CD4-positive, alpha-beta T cell (primary cell): Measurements from ENCODE around the gene UBTD1. TPM values are rescaled to one million over a fixed set of nuclear protein-coding genes. Genes with fewer than 3 reads are reported as not detected.

Experiments
- ATAC-seq: fragments of 200-7000 bp; cut with Tn5 transposase; one replicate; pipeline ENCODE4 v1.10.0; 2022; ENCODE audit warnings: mild to moderate bottlenecking; ENCODE audit not compliant: poor library complexity
- CTCF ChIA-PET: fragments of 350-600 bp; sonication (Branson Sonifier 250); formaldehyde crosslinking; loops from one replicate; lab custom pipeline; 2021; ENCODE audit warnings: antibody characterized with exemption, inconsistent platforms; lab: Charles Lee
- POLR2A ChIA-PET: fragments of 350-600 bp; sonication (Branson Sonifier 250); formaldehyde crosslinking; loops from one replicate; lab custom pipeline; 2021; ENCODE audit warnings: antibody characterized with exemption, inconsistent platforms; lab: Charles Lee
- DNase-seq, 14 experiments: peaks; one replicate each; pipeline ENCODE4 v3.0.0-alpha.2; 2013 to 2020; ENCODE audit warnings: mixed read lengths in 2 of 14
- H3K27ac ChIP-seq, 2 donors: one replicate each; pipeline versions ENCODE4 v1.5.1 to v1.7.0; 2013; ENCODE audit warnings: low read length in 2 of 2, low read depth in 1 of 2, mild to moderate bottlenecking in 1 of 2
- H3K27me3 ChIP-seq, 2 experiments: 1 replicate in 1 of 2; 2 replicates in 1 of 2; pipeline versions ENCODE4 v1.6.1 to v1.7.0; 2013; ENCODE audit warnings: low read length in 2 of 2, control low read depth in 1 of 2, mild to moderate bottlenecking in 1 of 2, moderate library complexity in 1 of 2; ENCODE audit not compliant: insufficient read depth in 2 of 2, control insufficient read depth in 1 of 2
- H3K36me3 ChIP-seq: one replicate; pipeline ENCODE4 v1.6.1; 2013; ENCODE audit warnings: low read length, control low read depth; ENCODE audit not compliant: insufficient read depth
- H3K4me1 ChIP-seq: one replicate; pipeline ENCODE4 v1.6.1; 2013; ENCODE audit warnings: low read length, control low read depth; ENCODE audit not compliant: insufficient read depth
- H3K4me3 ChIP-seq: one replicate; pipeline ENCODE4 v1.5.1; 2013; ENCODE audit warnings: mild to moderate bottlenecking, low read length, moderate library complexity
- H3K9me3 ChIP-seq, 2 experiments: 1 replicate in 1 of 2; 2 replicates in 1 of 2; pipeline versions ENCODE4 v1.6.1 to v1.7.0; 2013; ENCODE audit warnings: low read length in 2 of 2, mild to moderate bottlenecking in 2 of 2, control low read depth in 1 of 2, moderate library complexity in 1 of 2; ENCODE audit not compliant: control insufficient read depth in 1 of 2, insufficient read depth in 1 of 2
- H3K27ac Mint-ChIP-seq: one replicate; pipeline ENCODE4 v1.8.0; 2020; ENCODE audit warnings: mixed read lengths
- H3K27me3 Mint-ChIP-seq: one replicate; pipeline ENCODE4 v1.8.0; 2021; ENCODE audit warnings: mixed read lengths
- H3K36me3 Mint-ChIP-seq: one replicate; pipeline ENCODE4 v1.8.0; 2021; ENCODE audit warnings: low read depth, mixed read lengths
- H3K4me1 Mint-ChIP-seq: one replicate; pipeline ENCODE4 v1.8.0; 2021; ENCODE audit warnings: low read depth, mixed read lengths
- H3K4me3 Mint-ChIP-seq: one replicate; pipeline ENCODE4 v1.8.0; 2020; ENCODE audit warnings: mild to moderate bottlenecking, mixed read lengths
- H3K9me3 Mint-ChIP-seq: one replicate; pipeline ENCODE4 v1.8.0; 2020; ENCODE audit warnings: mixed read lengths
- intact Hi-C, 2 experiments: fragments of 100-400 bp; cut with DNase I in 1 of 2; cut with micrococcal nuclease in 1 of 2; formaldehyde crosslinking; loops; one replicate each; pipeline versions ENCODE4 v1.15.1 to v1.9.0; 2023 to 2025; cut with DNase I, micrococcal nuclease
- total RNA-seq, 174 experiments: library from RNA in 2 of 174; stranded (reverse) in 2 of 174; gene quantifications; one replicate each; pipeline ENCODE4 v1.2.3 and lab custom pipeline; 2021 to 2026
- TF ChIP-seq, protein P1 (sequence below): fragments of 200-600 bp; IDR thresholded peaks from one replicate; pipeline ENCODE4 v1.8.0; 2022; ENCODE audit warnings: antibody characterized with exemption, mild to moderate bottlenecking

UBTD1 gene
- total RNA-seq, 2 experiments from 2014 or later, result 0.56 to 0.80 TPM

GRCh38 chr10:97546456-97547270 lies 47.9 kb downstream of the UBTD1 start:
- CTCF ChIA-PET, result no interaction called here
- TF ChIP-seq, protein P1, sequence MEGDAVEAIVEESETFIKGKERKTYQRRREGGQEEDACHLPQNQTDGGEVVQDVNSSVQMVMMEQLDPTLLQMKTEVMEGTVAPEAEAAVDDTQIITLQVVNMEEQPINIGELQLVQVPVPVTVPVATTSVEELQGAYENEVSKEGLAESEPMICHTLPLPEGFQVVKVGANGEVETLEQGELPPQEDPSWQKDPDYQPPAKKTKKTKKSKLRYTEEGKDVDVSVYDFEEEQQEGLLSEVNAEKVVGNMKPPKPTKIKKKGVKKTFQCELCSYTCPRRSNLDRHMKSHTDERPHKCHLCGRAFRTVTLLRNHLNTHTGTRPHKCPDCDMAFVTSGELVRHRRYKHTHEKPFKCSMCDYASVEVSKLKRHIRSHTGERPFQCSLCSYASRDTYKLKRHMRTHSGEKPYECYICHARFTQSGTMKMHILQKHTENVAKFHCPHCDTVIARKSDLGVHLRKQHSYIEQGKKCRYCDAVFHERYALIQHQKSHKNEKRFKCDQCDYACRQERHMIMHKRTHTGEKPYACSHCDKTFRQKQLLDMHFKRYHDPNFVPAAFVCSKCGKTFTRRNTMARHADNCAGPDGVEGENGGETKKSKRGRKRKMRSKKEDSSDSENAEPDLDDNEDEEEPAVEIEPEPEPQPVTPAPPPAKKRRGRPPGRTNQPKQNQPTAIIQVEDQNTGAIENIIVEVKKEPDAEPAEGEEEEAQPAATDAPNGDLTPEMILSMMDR, result no peak
- no peaks in the 10 kb centered on the region for H3K9me3 Mint-ChIP-seq
- no peaks in the 10 kb centered on the region for H3K4me1 Mint-ChIP-seq
- H3K4me3 Mint-ChIP-seq, result no peak overlapping the region
- H3K36me3 Mint-ChIP-seq, result no peaks in the 10 kb centered on the region
- ATAC-seq, result no peak
- H3K27ac ChIP-seq, result no peak overlapping the region
- H3K27me3 Mint-ChIP-seq, result no peaks in the 10 kb centered on the region
- POLR2A ChIA-PET, result interaction anchor here (0.6 kb wide), 1 partner anchor 300 kb away, joined by 3 read pairs; no protein-coding TSS in a partner anchor
- no peaks in the 10 kb centered on the region for H3K36me3 ChIP-seq
- no peak overlapping the region for H3K27ac Mint-ChIP-seq
- intact Hi-C loops, result no loop called here
- no peak overlapping the region for H3K4me3 ChIP-seq
- H3K4me1 ChIP-seq, result peaks cover 10% of the 10 kb centered on the region
- no peak for DNase-seq
- no peaks in the 10 kb centered on the region for H3K27me3 ChIP-seq
- no peaks in the 10 kb centered on the region for H3K9me3 ChIP-seq

GRCh38 chr10:97547271-97547600 lies 48.5 kb downstream of the UBTD1 start:
- no peaks in the 10 kb centered on the region for H3K9me3 ChIP-seq
- Mint-ChIP-seq H3K27me3 (no peaks in the 10 kb centered on the region), H3K36me3 (no peaks in the 10 kb centered on the region), H3K4me1 (no peaks in the 10 kb centered on the region), H3K27ac (no peak overlapping the region), H3K9me3 (no peaks in the 10 kb centered on the region), H3K4me3 (no peak overlapping the region)
- ATAC-seq (no peak), DNase-seq (no peak)
- CTCF ChIA-PET, result no interaction called here
- POLR2A ChIA-PET, result no interaction called here
- H3K4me1 ChIP-seq, result peaks cover 7% of the 10 kb centered on the region
- intact Hi-C loops, result no loop called here
- no peak overlapping the region for H3K27ac ChIP-seq
- no peaks in the 10 kb centered on the region for H3K36me3 ChIP-seq
- no peak overlapping the region for H3K4me3 ChIP-seq
- TF ChIP-seq, protein P1, result no peak
- no peaks in the 10 kb centered on the region for H3K27me3 ChIP-seq

GRCh38 chr10:97547962-97548361 lies 49.2 kb downstream of the UBTD1 start:
- DNase-seq (no peak), ATAC-seq (no peak)
- no peak overlapping the region for H3K27ac Mint-ChIP-seq
- H3K9me3 ChIP-seq, result no peaks in the 10 kb centered on the region
- no peak overlapping the region for H3K27ac ChIP-seq
- H3K4me3 ChIP-seq, result no peak overlapping the region
- intact Hi-C loops, result no loop called here
- ChIA-PET POLR2A (no interaction called here), CTCF (interaction anchor here (0.6 kb wide), 1 partner anchor 50 kb away, joined by 3 read pairs; no protein-coding TSS in a partner anchor)
- H3K9me3 Mint-ChIP-seq, result no peaks in the 10 kb centered on the region
- peaks cover 2% of the 10 kb centered on the region for H3K4me1 ChIP-seq
- H3K36me3 ChIP-seq, result no peaks in the 10 kb centered on the region
- TF ChIP-seq, protein P1, result no peak
- no peaks in the 10 kb centered on the region for H3K27me3 Mint-ChIP-seq
- no peak overlapping the region for H3K4me3 Mint-ChIP-seq
- H3K4me1 Mint-ChIP-seq, result no peaks in the 10 kb centered on the region
- H3K27me3 ChIP-seq, result no peaks in the 10 kb centered on the region
- no peaks in the 10 kb centered on the region for H3K36me3 Mint-ChIP-seq
